HCT116 (cell line): ENCODE results near the gene AFAP1L2. TPM values are rescaled to one million over a fixed set of nuclear protein-coding genes. Genes with fewer than 3 reads are reported as not detected.

Source experiments
- ATAC-seq: fragments of 200-7000 bp; cut with Tn5 transposase; 2 replicates; pipeline ENCODE4 v1.9.1; 2020; ENCODE audit warnings: mild to moderate bottlenecking, moderate library complexity
- BruUV-seq: library from RNA; stranded (reverse); fragments of 400-500 nt; replicated peaks from 2 replicates; lab custom pipeline; 2021; lab: Mats Ljungman, UMichigan
- CTCF ChIA-PET: fragments of 300-600 bp; sonication (Branson Sonifier 250); formaldehyde crosslinking; loops from one replicate; lab custom pipeline; 2021; ENCODE audit warnings: antibody characterized with exemption; lab: Charles Lee
- POLR2A ChIA-PET: fragments of 300-600, 350-600 bp; sonication (Branson Sonifier 250); formaldehyde crosslinking; loops from one replicate; lab custom pipeline; 2021; ENCODE audit warnings: antibody characterized with exemption; lab: Charles Lee
- RAD21 ChIA-PET, 2 experiments: fragments of 300-600 bp; sonication (Branson Sonifier 250); formaldehyde crosslinking; loops; one replicate each; lab custom pipeline; 2023; ENCODE audit warnings: low total read pairs in 2 of 2; ENCODE audit not compliant: uncharacterized antibody in 2 of 2, unreplicated experiment in 2 of 2, low non-redundant PET in 1 of 2; lab: Charles Lee
- DNase-seq: peaks from one replicate; pipeline ENCODE4 v3.0.0-alpha.2; 2010; ENCODE audit warnings: low read depth, low spot score
- H2AFZ ChIP-seq: fragments of 200-600 bp; shearing (Covaris generic), sonication (generic); 2 replicates; pipeline ENCODE4 v1.6.1; 2017; ENCODE audit warnings: low read depth, mixed run types, mixed read lengths, antibody characterized with exemption, low read length; ENCODE audit not compliant: poor library complexity, severe bottlenecking
- H3K27ac ChIP-seq: 2 replicates; pipeline ENCODE4 v1.5.1; 2012; ENCODE audit warnings: low read depth, low read length
- H3K27me3 ChIP-seq: fragments of 200-600 bp; sonication (generic); 2 replicates; pipeline ENCODE4 v1.6.1; 2016; ENCODE audit warnings: mixed run types, low read length, mixed read lengths; ENCODE audit not compliant: insufficient read depth
- H3K36me3 ChIP-seq, 2 experiments: fragments of 200-500 bp in 1 of 2; fragments of 200-600 bp in 1 of 2; sonication (Bioruptor generic) in 1 of 2; sonication (generic) in 1 of 2; 2 replicates each; pipeline versions ENCODE4 v1.5.1 to v1.6.1; 2014 to 2016; ENCODE audit warnings: low read length in 2 of 2, inconsistent platforms in 1 of 2, mixed read lengths in 1 of 2, mixed run types in 1 of 2; ENCODE audit not compliant: insufficient read depth in 2 of 2, control insufficient read depth in 1 of 2
- H3K4me1 ChIP-seq, 2 experiments: fragments of 200-600 bp in 1 of 2; sonication (generic) in 1 of 2; 2 replicates each; pipeline versions ENCODE4 v1.5.1 to v1.6.1; 2012 to 2017; ENCODE audit warnings: low read length in 2 of 2, inconsistent platforms in 1 of 2, mild to moderate bottlenecking in 1 of 2, mixed read lengths in 1 of 2, mixed run types in 1 of 2, moderate library complexity in 1 of 2; ENCODE audit not compliant: insufficient read depth in 2 of 2, control insufficient read depth in 1 of 2
- H3K4me2 ChIP-seq: fragments of 200-600 bp; sonication (generic); 2 replicates; pipeline ENCODE4 v1.6.1; 2017; ENCODE audit warnings: mixed run types, low read length, mixed read lengths
- H3K4me3 ChIP-seq, 2 experiments: fragments of 200-600 bp in 1 of 2; sonication (generic) in 1 of 2; replicated peaks in 1 of 2; 2 replicates each; pipeline ENCODE4 v1.5.1; 2011 to 2016; ENCODE audit warnings: low read length in 2 of 2, control low read depth in 1 of 2, low read depth in 1 of 2, mild to moderate bottlenecking in 1 of 2, mixed read lengths in 1 of 2, mixed run types in 1 of 2
- H3K79me2 ChIP-seq: fragments of 200-600 bp; sonication (generic); 2 replicates; pipeline ENCODE4 v1.6.1; 2017; ENCODE audit warnings: mild to moderate bottlenecking, mixed run types, low read length, moderate library complexity, mixed read lengths; ENCODE audit not compliant: insufficient read depth
- H3K9ac ChIP-seq: fragments of 200-600 bp; sonication (generic); 2 replicates; pipeline ENCODE4 v1.6.1; 2016; ENCODE audit warnings: low read length, mixed read lengths
- H3K9me2 ChIP-seq: fragments of 200-600 bp; sonication (generic), shearing (Covaris generic); 2 replicates; pipeline ENCODE4 v1.6.1; 2017; ENCODE audit warnings: mixed run types, mild to moderate bottlenecking, moderate library complexity; ENCODE audit not compliant: insufficient read depth
- H3K9me3 ChIP-seq, 2 experiments: fragments of 200-500 bp in 1 of 2; fragments of 200-600 bp in 1 of 2; sonication (Bioruptor generic) in 1 of 2; sonication (generic) in 1 of 2; 2 replicates each; pipeline ENCODE4 v1.6.1; 2014 to 2017; ENCODE audit warnings: low read length in 2 of 2, mixed read lengths in 2 of 2, inconsistent platforms in 1 of 2, low read depth in 1 of 2, mild to moderate bottlenecking in 1 of 2, mixed run types in 1 of 2, moderate library complexity in 1 of 2; ENCODE audit not compliant: control insufficient read depth in 1 of 2, insufficient read depth in 1 of 2
- H4K20me1 ChIP-seq: fragments of 200-600 bp; sonication (generic), shearing (Covaris generic); 2 replicates; pipeline ENCODE4 v1.6.1; 2017; ENCODE audit warnings: mixed run types, mild to moderate bottlenecking, moderate library complexity; ENCODE audit not compliant: insufficient read depth
- CBX3 ChIP-seq: IDR thresholded peaks from 2 replicates; pipeline ENCODE4 v1.6.1; 2012; ENCODE audit warnings: low read depth
- CEBPB ChIP-seq: IDR thresholded peaks from 2 replicates; pipeline ENCODE4 v1.6.1; 2012; ENCODE audit warnings: low read depth
- EGR1 ChIP-seq: IDR thresholded peaks from 2 replicates; pipeline ENCODE4 v1.6.1; 2012; ENCODE audit warnings: low read depth
- ELF1 ChIP-seq: IDR thresholded peaks from 2 replicates; pipeline ENCODE4 v1.6.1; 2012; ENCODE audit warnings: low read depth, borderline replicate concordance
- EZH2 ChIP-seq: fragments of 200-600 bp; sonication (generic); IDR thresholded peaks from 2 replicates; pipeline ENCODE4 v1.6.1; 2017; ENCODE audit warnings: antibody characterized with exemption, mixed run types
- EZH2phosphoT487 ChIP-seq: fragments of 200-600 bp; IDR thresholded peaks from 2 replicates; pipeline ENCODE4 v1.6.1; 2018; ENCODE audit warnings: antibody characterized with exemption, borderline replicate concordance
- JUND ChIP-seq: IDR thresholded peaks from 2 replicates; pipeline ENCODE4 v1.6.1; 2012
- SIN3A ChIP-seq: IDR thresholded peaks from 2 replicates; pipeline ENCODE4 v1.6.1; 2012; ENCODE audit warnings: low read depth
- SP1 ChIP-seq: IDR thresholded peaks from 2 replicates; pipeline ENCODE4 v1.6.1; 2012; ENCODE audit warnings: low read depth
- SRF ChIP-seq: IDR thresholded peaks from 2 replicates; pipeline ENCODE4 v1.6.1; 2012; ENCODE audit warnings: low read depth
- TCF7L2 ChIP-seq: IDR thresholded peaks from 2 replicates; pipeline ENCODE4 v1.7.0; 2011; ENCODE audit warnings: borderline replicate concordance, inconsistent platforms; ENCODE audit not compliant: insufficient read depth, insufficient read length; ENCODE audit errors: extremely low read depth
- ZNF274 ChIP-seq: fragments of 200-500 bp; sonication (Bioruptor generic); IDR thresholded peaks from 2 replicates; pipeline ENCODE4 v1.6.1; 2014; ENCODE audit warnings: mild to moderate bottlenecking, low read depth, low read length, inconsistent platforms
- intact Hi-C: fragments of 100-400 bp; cut with micrococcal nuclease; formaldehyde crosslinking; loops from 2 replicates; pipeline ENCODE4 v1.10.0; 2022
- total RNA-seq: library from RNA; stranded (reverse); gene quantifications from one replicate; pipeline ENCODE4 v1.2.1, GENCODE V29; 2021; ENCODE audit not compliant: unreplicated experiment
- TF ChIP-seq, protein P1 (sequence below): IDR thresholded peaks from 2 replicates; pipeline ENCODE4 v1.6.1; 2011; ENCODE audit warnings: mild to moderate bottlenecking, low read length, moderate library complexity; ENCODE audit not compliant: insufficient replicate concordance; ENCODE audit errors: extremely low read depth
- TF ChIP-seq, protein P2 (sequence below): IDR thresholded peaks from 2 replicates; pipeline ENCODE4 v1.6.1; 2012
- TF ChIP-seq, protein P3 (sequence below): IDR thresholded peaks from 2 replicates; pipeline ENCODE4 v1.6.1; 2012; ENCODE audit warnings: low read depth
- TF ChIP-seq, protein P4 (sequence below): IDR thresholded peaks from 2 replicates; pipeline ENCODE4 v1.6.1; 2012

AFAP1L2 gene
- total RNA-seq, 1 experiment from 2014 or later, result 0.93 TPM

DNA sequence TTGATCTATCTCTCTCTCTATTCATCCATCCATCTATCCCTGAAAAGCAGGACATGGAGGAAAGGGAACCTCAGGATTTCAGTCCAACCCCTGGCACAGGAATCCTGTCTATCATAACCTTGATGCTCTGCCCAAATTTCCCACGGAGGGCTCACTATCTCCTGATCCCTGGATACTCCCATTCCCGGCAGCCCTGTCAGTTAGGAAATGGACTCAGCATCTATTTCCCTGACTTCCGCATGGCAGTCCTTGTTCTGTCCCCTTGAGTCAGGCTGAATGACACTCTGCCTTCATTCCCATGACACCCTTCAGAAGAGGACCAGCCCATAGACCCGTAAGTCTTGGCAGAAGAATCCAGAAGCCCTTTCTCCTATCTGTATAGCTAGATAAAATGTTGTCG is 87.6 kb downstream of the AFAP1L2 start:
- Histone ChIP-seq H3K79me2 (no peaks in the 10 kb centered on the region), H3K27ac (no peak overlapping the region), H3K4me1 (peaks cover 18 to 26% of the 10 kb centered on the region in 2 experiments), H4K20me1 (no peaks in the 10 kb centered on the region; the same call in 1 of the 2 replicates), H3K4me2 (no peak overlapping the region), H3K9me3 (no peaks in the 10 kb centered on the region), H3K27me3 (peaks cover 85% of the 10 kb centered on the region), H3K36me3 (no peaks in the 10 kb centered on the region), H2AFZ (no peak overlapping the region), H3K4me3 (no peak overlapping the region), H3K9ac (no peak overlapping the region), H3K9me2 (no peaks in the 10 kb centered on the region)
- DNase-seq (no peak), ATAC-seq (no peak)
- no TSS peak for BruUV-seq
- CTCF ChIA-PET, result interaction anchor here (1.1 to 2.1 kb wide), 2 partner anchors 13 kb away, joined by 5 to 15 read pairs; no protein-coding TSS in a partner anchor
- POLR2A ChIA-PET, result interaction anchor here (1.6 kb wide), 1 partner anchor 8 kb away, joined by 4 read pairs; no protein-coding TSS in a partner anchor
- RAD21 ChIA-PET, result no interaction called here
- no peak for TF ChIP-seq JUND
- TF ChIP-seq CBX3, result no peak
- TF ChIP-seq ELF1, result no peak
- no peak for TF ChIP-seq TCF7L2
- no peak for TF ChIP-seq EZH2phosphoT487
- TF ChIP-seq, protein P1, sequence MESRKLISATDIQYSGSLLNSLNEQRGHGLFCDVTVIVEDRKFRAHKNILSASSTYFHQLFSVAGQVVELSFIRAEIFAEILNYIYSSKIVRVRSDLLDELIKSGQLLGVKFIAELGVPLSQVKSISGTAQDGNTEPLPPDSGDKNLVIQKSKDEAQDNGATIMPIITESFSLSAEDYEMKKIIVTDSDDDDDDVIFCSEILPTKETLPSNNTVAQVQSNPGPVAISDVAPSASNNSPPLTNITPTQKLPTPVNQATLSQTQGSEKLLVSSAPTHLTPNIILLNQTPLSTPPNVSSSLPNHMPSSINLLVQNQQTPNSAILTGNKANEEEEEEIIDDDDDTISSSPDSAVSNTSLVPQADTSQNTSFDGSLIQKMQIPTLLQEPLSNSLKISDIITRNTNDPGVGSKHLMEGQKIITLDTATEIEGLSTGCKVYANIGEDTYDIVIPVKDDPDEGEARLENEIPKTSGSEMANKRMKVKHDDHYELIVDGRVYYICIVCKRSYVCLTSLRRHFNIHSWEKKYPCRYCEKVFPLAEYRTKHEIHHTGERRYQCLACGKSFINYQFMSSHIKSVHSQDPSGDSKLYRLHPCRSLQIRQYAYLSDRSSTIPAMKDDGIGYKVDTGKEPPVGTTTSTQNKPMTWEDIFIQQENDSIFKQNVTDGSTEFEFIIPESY, result no peak
- TF ChIP-seq, protein P2, sequence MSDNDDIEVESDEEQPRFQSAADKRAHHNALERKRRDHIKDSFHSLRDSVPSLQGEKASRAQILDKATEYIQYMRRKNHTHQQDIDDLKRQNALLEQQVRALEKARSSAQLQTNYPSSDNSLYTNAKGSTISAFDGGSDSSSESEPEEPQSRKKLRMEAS, result no peak
- TF ChIP-seq EGR1, result no peak
- TF ChIP-seq SP1, result no peak
- TF ChIP-seq, protein P3, sequence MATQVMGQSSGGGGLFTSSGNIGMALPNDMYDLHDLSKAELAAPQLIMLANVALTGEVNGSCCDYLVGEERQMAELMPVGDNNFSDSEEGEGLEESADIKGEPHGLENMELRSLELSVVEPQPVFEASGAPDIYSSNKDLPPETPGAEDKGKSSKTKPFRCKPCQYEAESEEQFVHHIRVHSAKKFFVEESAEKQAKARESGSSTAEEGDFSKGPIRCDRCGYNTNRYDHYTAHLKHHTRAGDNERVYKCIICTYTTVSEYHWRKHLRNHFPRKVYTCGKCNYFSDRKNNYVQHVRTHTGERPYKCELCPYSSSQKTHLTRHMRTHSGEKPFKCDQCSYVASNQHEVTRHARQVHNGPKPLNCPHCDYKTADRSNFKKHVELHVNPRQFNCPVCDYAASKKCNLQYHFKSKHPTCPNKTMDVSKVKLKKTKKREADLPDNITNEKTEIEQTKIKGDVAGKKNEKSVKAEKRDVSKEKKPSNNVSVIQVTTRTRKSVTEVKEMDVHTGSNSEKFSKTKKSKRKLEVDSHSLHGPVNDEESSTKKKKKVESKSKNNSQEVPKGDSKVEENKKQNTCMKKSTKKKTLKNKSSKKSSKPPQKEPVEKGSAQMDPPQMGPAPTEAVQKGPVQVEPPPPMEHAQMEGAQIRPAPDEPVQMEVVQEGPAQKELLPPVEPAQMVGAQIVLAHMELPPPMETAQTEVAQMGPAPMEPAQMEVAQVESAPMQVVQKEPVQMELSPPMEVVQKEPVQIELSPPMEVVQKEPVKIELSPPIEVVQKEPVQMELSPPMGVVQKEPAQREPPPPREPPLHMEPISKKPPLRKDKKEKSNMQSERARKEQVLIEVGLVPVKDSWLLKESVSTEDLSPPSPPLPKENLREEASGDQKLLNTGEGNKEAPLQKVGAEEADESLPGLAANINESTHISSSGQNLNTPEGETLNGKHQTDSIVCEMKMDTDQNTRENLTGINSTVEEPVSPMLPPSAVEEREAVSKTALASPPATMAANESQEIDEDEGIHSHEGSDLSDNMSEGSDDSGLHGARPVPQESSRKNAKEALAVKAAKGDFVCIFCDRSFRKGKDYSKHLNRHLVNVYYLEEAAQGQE, result no peak
- no peak for TF ChIP-seq EZH2
- TF ChIP-seq CEBPB, result no peak
- no peak for TF ChIP-seq SIN3A
- TF ChIP-seq SRF, result no peak
- TF ChIP-seq ZNF274, result no peak
- TF ChIP-seq, protein P4, sequence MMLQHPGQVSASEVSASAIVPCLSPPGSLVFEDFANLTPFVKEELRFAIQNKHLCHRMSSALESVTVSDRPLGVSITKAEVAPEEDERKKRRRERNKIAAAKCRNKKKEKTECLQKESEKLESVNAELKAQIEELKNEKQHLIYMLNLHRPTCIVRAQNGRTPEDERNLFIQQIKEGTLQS, result no peak
- intact Hi-C loops, result no loop called here
